ENCODE results near the gene GUF1. TPM values are rescaled to one million over a fixed set of nuclear protein-coding genes. Genes with fewer than 3 reads are reported as not detected.

GUF1 gene
- total RNA-seq, 1 donor from 2014 or later: 22.4 TPM

GRCh38 chr4:44738615-44739014, 60.4 kb downstream of the GUF1 start:
- intact Hi-C loops (cut with micrococcal nuclease): no loop called here
- Histone ChIP-seq H3K9me3 (replicated peaks) (no peaks in the 10 kb centered on the region), H3K4me1 (no peaks in the 10 kb centered on the region), H3K4me3 (no peak overlapping the region), H3K27me3 (ENCODE audit: low read depth) (no peaks in the 10 kb centered on the region), H3K27ac (replicated peaks) (no peak overlapping the region), H3K36me3 (no peaks in the 10 kb centered on the region)
- TF ChIP-seq CTCF (IDR thresholded peaks at IDR 0.05; ENCODE audit: borderline replicate concordance): peak; percentile 36
- DNase-seq: no peak

DNA sequence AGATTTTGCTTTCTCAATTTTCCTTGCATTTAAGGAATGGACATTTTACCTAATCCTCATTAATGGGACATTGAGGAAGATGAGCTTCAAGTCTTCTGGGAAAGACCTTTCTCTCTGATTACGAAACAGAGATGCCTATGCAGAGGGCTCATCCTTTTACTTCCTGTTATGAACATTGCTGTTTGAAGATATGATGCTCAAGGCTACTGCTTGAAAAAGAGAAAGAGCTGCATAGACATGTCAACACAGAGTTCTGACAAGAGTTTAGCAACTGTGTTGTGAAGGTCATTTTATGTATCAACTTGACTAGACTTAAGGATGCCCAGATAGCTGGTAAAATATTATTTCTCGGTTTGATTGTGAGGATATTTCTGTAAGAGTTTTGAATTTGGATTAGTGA, 62.0 kb downstream of the GUF1 start:
- no peak for TF ChIP-seq CTCF (IDR thresholded peaks at IDR 0.05; ENCODE audit: borderline replicate concordance)

More for the DNA sequence above, 62.0 kb downstream of the GUF1 start:
- intact Hi-C loops (cut with micrococcal nuclease): no loop called here
- no peak for DNase-seq
- H3K4me1 ChIP-seq: no peaks in the 10 kb centered on the region
- H3K4me3 ChIP-seq: no peak overlapping the region
- no peaks in the 10 kb centered on the region for H3K36me3 ChIP-seq
- no peaks in the 10 kb centered on the region for H3K27me3 ChIP-seq (ENCODE audit: low read depth)
- peaks cover 7% of the 10 kb centered on the region for H3K9me3 ChIP-seq (replicated peaks)
- H3K27ac ChIP-seq (replicated peaks): no peak overlapping the region

Other genes starting within 250 kb of the GUF1 start
- gene KCTD8, start 229.6 kb upstream of the GUF1 start, total RNA-seq: 0.14 TPM
- gene YIPF7, start 26.8 kb upstream of the GUF1 start, total RNA-seq: 1.4 TPM
- gene GNPDA2, start 48.1 kb downstream of the GUF1 start, total RNA-seq: 9.4 TPM

Data from left ventricle myocardium inferior (tissue), 1 donor.